Bronchial epithelial cell (primary cell): ENCODE data around the gene ERMARD. TPM values are rescaled to one million over a fixed set of nuclear protein-coding genes. Genes with fewer than 3 reads are reported as not detected.

Experiments
- DNase-seq: peaks from one replicate; pipeline ENCODE4 v3.0.0-alpha.2; 2010; ENCODE audit warnings: low read depth
- FAIRE-seq: peaks from 2 replicates; lab custom pipeline; 2011; peaks lifted over from hg19 to GRCh38; lab: Jason Lieb, UNC
- H3K27me3 ChIP-seq: 2 replicates; pipeline ENCODE4 v1.5.1; 2011; ENCODE audit warnings: low read length; ENCODE audit not compliant: control insufficient read depth, insufficient read depth
- H3K36me3 ChIP-seq: 2 replicates; pipeline ENCODE4 v1.5.1; 2011; ENCODE audit warnings: low read length; ENCODE audit not compliant: control insufficient read depth, insufficient read depth
- H3K4me3 ChIP-seq: 2 replicates; pipeline ENCODE4 v1.5.1; 2011; ENCODE audit warnings: mild to moderate bottlenecking, low read depth, low read length, control low read depth
- total RNA-seq: library from RNA; depleted of rRNA; stranded (reverse); fragments of >200 nt; gene quantifications from 2 replicates; pipeline ENCODE4 v1.2.1, GENCODE V29; 2014
- TF ChIP-seq, protein P1 (sequence below): IDR thresholded peaks from 2 replicates; pipeline ENCODE4 v1.5.1; 2011; ENCODE audit warnings: mild to moderate bottlenecking, moderate library complexity, low read length, control low read depth, inconsistent platforms; ENCODE audit not compliant: insufficient read depth, severe bottlenecking

Gene ERMARD
- total RNA-seq, 1 donor from 2014 or later: 25.8 TPM

DNA sequence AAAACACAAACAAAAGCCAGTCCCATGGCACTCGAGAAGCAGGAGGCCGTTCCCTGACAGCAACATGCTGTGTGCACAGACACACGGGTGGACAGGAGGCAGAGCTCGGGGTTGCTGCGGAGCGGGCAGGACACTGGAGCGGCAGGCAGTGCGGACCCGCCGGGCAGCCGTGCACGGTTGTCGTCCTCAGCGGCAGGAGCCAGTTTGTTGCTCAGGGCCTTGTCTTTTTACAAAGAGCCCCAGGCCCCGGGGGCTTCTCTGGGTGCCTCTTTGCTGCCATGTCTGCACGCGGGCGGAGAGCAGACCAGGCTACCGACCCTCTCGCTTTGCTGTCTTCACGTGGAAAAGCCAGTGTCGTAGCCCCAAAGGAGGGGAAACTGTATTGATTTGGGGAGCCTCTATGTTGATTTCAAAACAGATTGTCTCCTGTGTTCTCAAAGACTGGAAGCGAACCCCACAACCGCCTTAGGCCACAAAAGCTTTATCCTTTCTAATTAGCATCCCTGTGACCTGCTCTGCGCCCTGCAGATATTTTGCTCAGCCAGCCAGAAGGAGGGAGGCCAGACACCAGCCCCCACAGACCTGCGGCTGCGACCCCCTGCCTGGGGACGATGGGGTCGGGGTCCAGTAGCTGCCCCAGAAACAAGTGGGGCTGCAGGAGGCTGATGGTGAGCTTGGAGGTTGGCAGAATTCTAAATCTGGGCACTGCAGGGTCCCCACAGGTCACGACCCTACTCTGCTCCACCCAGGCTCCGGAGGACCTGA, 50.2 kb downstream of the ERMARD start:
- no peaks in the 10 kb centered on the region for H3K36me3 ChIP-seq
- H3K4me3 ChIP-seq: no peak overlapping the region
- TF ChIP-seq, protein P1, sequence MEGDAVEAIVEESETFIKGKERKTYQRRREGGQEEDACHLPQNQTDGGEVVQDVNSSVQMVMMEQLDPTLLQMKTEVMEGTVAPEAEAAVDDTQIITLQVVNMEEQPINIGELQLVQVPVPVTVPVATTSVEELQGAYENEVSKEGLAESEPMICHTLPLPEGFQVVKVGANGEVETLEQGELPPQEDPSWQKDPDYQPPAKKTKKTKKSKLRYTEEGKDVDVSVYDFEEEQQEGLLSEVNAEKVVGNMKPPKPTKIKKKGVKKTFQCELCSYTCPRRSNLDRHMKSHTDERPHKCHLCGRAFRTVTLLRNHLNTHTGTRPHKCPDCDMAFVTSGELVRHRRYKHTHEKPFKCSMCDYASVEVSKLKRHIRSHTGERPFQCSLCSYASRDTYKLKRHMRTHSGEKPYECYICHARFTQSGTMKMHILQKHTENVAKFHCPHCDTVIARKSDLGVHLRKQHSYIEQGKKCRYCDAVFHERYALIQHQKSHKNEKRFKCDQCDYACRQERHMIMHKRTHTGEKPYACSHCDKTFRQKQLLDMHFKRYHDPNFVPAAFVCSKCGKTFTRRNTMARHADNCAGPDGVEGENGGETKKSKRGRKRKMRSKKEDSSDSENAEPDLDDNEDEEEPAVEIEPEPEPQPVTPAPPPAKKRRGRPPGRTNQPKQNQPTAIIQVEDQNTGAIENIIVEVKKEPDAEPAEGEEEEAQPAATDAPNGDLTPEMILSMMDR: no peak
- no peak for FAIRE-seq
- DNase-seq: no peak
- H3K27me3 ChIP-seq: peaks cover 20% of the 10 kb centered on the region

DNA sequence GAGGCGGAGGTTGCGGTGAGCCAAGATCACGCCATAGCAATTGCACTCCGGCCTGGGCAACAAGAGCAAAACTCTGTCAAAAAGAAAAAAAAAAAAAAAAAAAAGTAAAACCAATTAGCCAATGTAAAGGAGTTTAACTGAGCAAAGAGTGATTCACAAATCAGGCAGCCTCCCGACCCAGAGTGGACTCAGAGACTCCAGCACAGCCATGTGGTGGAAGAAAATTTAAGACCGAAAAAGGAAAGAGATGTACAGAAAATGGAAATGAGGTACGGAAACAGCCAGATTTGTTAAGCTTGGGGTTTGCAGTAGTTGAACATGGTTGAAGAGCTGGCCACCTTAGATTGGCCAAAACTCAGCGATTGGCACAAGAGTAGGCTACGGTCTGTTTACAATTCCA, 51.4 kb downstream of the ERMARD start:
- H3K36me3 ChIP-seq: no peaks in the 10 kb centered on the region
- peaks cover 20% of the 10 kb centered on the region for H3K27me3 ChIP-seq
- H3K4me3 ChIP-seq: no peak overlapping the region
- FAIRE-seq (no peak), DNase-seq (no peak)
- TF ChIP-seq, protein P1: no peak

DNA sequence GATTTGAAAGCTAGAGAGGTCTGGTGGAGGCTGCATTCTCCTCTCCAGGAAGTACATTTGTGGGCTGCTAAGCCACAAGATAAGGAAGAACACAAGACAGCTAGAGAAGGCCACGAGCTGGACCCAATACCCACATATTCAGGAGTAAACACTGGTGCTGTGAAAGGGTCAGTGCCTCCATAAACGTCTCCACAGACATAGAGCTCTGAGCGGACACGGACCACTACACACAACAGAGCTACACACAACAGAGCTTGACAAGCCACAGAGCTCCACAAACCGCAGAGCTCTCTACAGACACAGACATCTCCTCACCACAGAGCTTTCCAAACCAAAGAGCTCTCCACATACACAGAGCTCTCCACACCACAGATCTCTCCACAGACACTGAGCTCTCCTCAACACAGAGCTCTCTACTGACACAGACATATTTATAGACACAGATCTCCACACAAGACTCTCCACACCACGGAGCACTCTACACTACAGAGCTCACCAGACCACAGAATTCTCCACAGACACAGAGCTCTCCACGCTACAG, 51.9 kb downstream of the ERMARD start:
- no peak overlapping the region for H3K4me3 ChIP-seq
- H3K36me3 ChIP-seq: no peaks in the 10 kb centered on the region
- FAIRE-seq (no peak), DNase-seq (no peak)
- H3K27me3 ChIP-seq: peaks cover 20% of the 10 kb centered on the region
- TF ChIP-seq, protein P1: no peak

DNA sequence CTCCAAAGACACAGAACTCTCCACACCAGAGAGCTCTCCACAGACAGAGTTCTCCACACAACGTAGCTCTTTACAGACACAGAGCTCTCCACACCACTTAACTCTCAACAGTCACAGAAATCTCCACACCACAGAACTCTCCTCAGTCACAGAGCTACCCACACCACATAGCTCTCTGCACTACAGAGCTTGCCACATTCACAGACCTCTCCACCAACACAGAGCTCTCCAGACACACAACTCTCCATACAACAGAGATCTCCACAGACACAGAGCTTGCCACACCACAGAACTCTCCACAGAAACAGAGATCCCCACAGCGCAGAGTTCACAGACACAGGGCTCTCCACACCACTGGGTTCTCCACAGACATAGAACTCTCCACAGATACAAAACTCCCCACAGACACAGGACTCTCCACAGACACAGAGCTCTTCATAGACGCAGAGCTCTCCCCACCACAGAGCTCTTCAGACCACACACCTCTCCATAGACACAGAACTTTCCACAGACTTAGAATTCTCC, 52.5 kb downstream of the ERMARD start:
- TF ChIP-seq, protein P1: no peak
- no peak for FAIRE-seq
- H3K36me3 ChIP-seq: no peaks in the 10 kb centered on the region
- no peak for DNase-seq
- H3K27me3 ChIP-seq: peaks cover 20% of the 10 kb centered on the region
- no peak overlapping the region for H3K4me3 ChIP-seq

DNA sequence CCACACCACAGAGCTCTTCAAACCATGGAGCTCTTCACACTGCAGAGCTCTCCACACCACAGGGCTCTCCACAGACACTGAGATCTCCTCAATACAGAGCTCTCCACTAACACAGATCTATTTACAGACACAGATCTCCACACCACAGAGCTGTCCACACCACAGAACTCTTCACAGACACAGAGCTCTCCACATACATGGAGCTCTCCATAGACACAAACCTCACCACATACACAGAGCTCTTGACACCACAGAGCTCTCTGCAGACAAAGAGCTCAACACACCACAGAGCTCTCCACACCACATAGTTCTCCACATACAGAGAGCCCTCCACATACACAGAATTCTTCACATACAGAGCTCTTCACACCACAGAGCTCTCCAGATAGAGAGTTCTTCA, 53.0 kb downstream of the ERMARD start:
- Histone ChIP-seq H3K36me3 (no peaks in the 10 kb centered on the region), H3K4me3 (no peak overlapping the region), H3K27me3 (peaks cover 20% of the 10 kb centered on the region)
- FAIRE-seq: peak; percentile 60
- DNase-seq: no peak
- TF ChIP-seq, protein P1: no peak
